IPS-18a (cell line): ENCODE results near the gene ARV1.
"Not testable (repeated sequence)": the region's sequence is repeated elsewhere in the genome, so short reads cannot be mapped to it uniquely, and the experiment has no call there.

Experiments
- H3K27ac ChIP-seq: one replicate; pipeline ENCODE4 v1.5.1; 2013; ENCODE audit warnings: low read length
- H3K27me3 ChIP-seq: one replicate; pipeline ENCODE4 v1.6.1; 2013; ENCODE audit warnings: mild to moderate bottlenecking, low read length; ENCODE audit not compliant: control insufficient read depth, insufficient read depth
- H3K36me3 ChIP-seq: one replicate; pipeline ENCODE4 v1.6.1; 2013; ENCODE audit warnings: low read depth, low read length; ENCODE audit not compliant: control insufficient read depth
- H3K4me1 ChIP-seq: one replicate; pipeline ENCODE4 v1.6.1; 2013; ENCODE audit warnings: low read depth, low read length; ENCODE audit not compliant: control insufficient read depth
- H3K4me3 ChIP-seq: one replicate; pipeline ENCODE4 v1.5.1; 2013; ENCODE audit warnings: low read length
- H3K9ac ChIP-seq: one replicate; pipeline ENCODE4 v1.6.1; 2013; ENCODE audit warnings: mild to moderate bottlenecking, low read length, moderate library complexity
- H3K9me3 ChIP-seq: one replicate; pipeline ENCODE4 v1.6.1; 2013; ENCODE audit warnings: low read depth, low read length; ENCODE audit not compliant: control insufficient read depth

Gene ARV1

GRCh38 chr1:231037585-231038517 lies 59.0 kb downstream of the ARV1 start:
- H3K4me3 ChIP-seq: no peak overlapping the region
- H3K27ac ChIP-seq: no peak overlapping the region
- H3K36me3 ChIP-seq: no peaks in the 10 kb centered on the region
- H3K9ac ChIP-seq: no peak overlapping the region
- no peaks in the 10 kb centered on the region for H3K9me3 ChIP-seq
- H3K27me3 ChIP-seq: peaks cover 78% of the 10 kb centered on the region
- no peaks in the 10 kb centered on the region for H3K4me1 ChIP-seq

- H3K4me1 ChIP-seq: no peaks in the 10 kb centered on the region
- no peak overlapping the region for H3K9ac ChIP-seq
- H3K36me3 ChIP-seq: no peaks in the 10 kb centered on the region
- H3K9me3 ChIP-seq: no peaks in the 10 kb centered on the region
- peaks cover 93% of the 10 kb centered on the region for H3K27me3 ChIP-seq
- H3K27ac ChIP-seq: no peak overlapping the region
- H3K4me3 ChIP-seq: peak overlapping the region; percentile 53
Measured at GRCh38 chr1:231039161-231040018, 60.5 kb downstream of the ARV1 start.

GRCh38 chr1:231040019-231040799 lies 61.3 kb downstream of the ARV1 start, which contains the start of gene FAM89A:
TSS of gene FAM89A (minus strand) at chr1:231040254. CDS start at chr1:231040211, 43 bp downstream.
- no peak within 1 kb of the TSS for H3K9ac ChIP-seq
- H3K27ac ChIP-seq: no peak within 1 kb of the TSS
- peaks cover 97% of the 10 kb centered on the region for H3K27me3 ChIP-seq

GRCh38 chr1:231040800-231041718 lies 62.2 kb downstream of the ARV1 start:
- Histone ChIP-seq H3K27me3 (peaks cover 97% of the 10 kb centered on the region), H3K9ac (no peak overlapping the region), H3K4me3 (peak overlapping the region; percentile 63), H3K36me3 (no peaks in the 10 kb centered on the region), H3K4me1 (no peaks in the 10 kb centered on the region), H3K27ac (no peak overlapping the region), H3K9me3 (no peaks in the 10 kb centered on the region)

More at GRCh38 chr1:231040019-231040799, 61.3 kb downstream of the ARV1 start, which contains the start of gene FAM89A:
- no peaks in the 10 kb centered on the region for H3K9me3 ChIP-seq
- H3K4me1 ChIP-seq: no peaks in the 10 kb centered on the region
- peak within 1 kb of the TSS; percentile 63 for H3K4me3 ChIP-seq
- H3K36me3 ChIP-seq: no peaks in the 10 kb centered on the region

GRCh38 chr1:231041719-231042261 lies 62.9 kb downstream of the ARV1 start:
- Histone ChIP-seq H3K36me3 (no peaks in the 10 kb centered on the region), H3K4me3 (no peak overlapping the region), H3K27me3 (peaks cover 97% of the 10 kb centered on the region), H3K4me1 (no peaks in the 10 kb centered on the region), H3K27ac (no peak overlapping the region), H3K9ac (no peak overlapping the region), H3K9me3 (no peaks in the 10 kb centered on the region)

- H3K27ac ChIP-seq: no peak overlapping the region
- H3K4me3 ChIP-seq: no peak overlapping the region
- peaks cover 82% of the 10 kb centered on the region for H3K27me3 ChIP-seq
- H3K36me3 ChIP-seq: no peaks in the 10 kb centered on the region
- H3K9ac ChIP-seq: no peak overlapping the region
- H3K4me1 ChIP-seq: no peaks in the 10 kb centered on the region
- H3K9me3 ChIP-seq: no peaks in the 10 kb centered on the region
Measured at GRCh38 chr1:231044588-231044987, 65.7 kb downstream of the ARV1 start.

- no peaks in the 10 kb centered on the region for H3K9me3 ChIP-seq
- H3K36me3 ChIP-seq: no peaks in the 10 kb centered on the region
- peaks cover 79% of the 10 kb centered on the region for H3K27me3 ChIP-seq
- no peak overlapping the region for H3K4me3 ChIP-seq
- H3K9ac ChIP-seq: no peak overlapping the region
- no peaks in the 10 kb centered on the region for H3K4me1 ChIP-seq
- H3K27ac ChIP-seq: no peak overlapping the region
Measured at GRCh38 chr1:231045286-231045685, 66.4 kb downstream of the ARV1 start.

- not testable (repeated sequence) for H3K4me3 ChIP-seq, H3K4me1 ChIP-seq, H3K27ac ChIP-seq, H3K9ac ChIP-seq, H3K36me3 ChIP-seq, H3K9me3 ChIP-seq
- peaks cover 71% of the 10 kb centered on the region for H3K27me3 ChIP-seq
Measured at GRCh38 chr1:231045921-231046729, 67.2 kb downstream of the ARV1 start.

GRCh38 chr1:231046730-231047395 lies 68.0 kb downstream of the ARV1 start:
- H3K27me3 ChIP-seq: peaks cover 64% of the 10 kb centered on the region
- H3K4me3 ChIP-seq: no peak overlapping the region

More at GRCh38 chr1:231046730-231047395, 68.0 kb downstream of the ARV1 start:
- H3K9me3 ChIP-seq: no peaks in the 10 kb centered on the region
- H3K36me3 ChIP-seq: no peaks in the 10 kb centered on the region
- H3K4me1 ChIP-seq: no peaks in the 10 kb centered on the region
- H3K27ac ChIP-seq: no peak overlapping the region
- no peak overlapping the region for H3K9ac ChIP-seq
